Skeletal muscle cell (primary cell): ENCODE data around the gene CLC.
"Not testable (repeated sequence)": the region's sequence is repeated elsewhere in the genome, so short reads cannot be mapped to it uniquely, and the experiment has no call there.

Experiments used
- DNase-seq: peaks from one replicate; pipeline ENCODE4 v3.0.0-alpha.2; 2010; ENCODE audit warnings: low read depth
- H3K4me3 ChIP-seq: 2 replicates; pipeline ENCODE4 v1.5.1; 2011; ENCODE audit warnings: low read depth, mild to moderate bottlenecking, control low read depth, low read length, moderate library complexity

CLC gene

DNA sequence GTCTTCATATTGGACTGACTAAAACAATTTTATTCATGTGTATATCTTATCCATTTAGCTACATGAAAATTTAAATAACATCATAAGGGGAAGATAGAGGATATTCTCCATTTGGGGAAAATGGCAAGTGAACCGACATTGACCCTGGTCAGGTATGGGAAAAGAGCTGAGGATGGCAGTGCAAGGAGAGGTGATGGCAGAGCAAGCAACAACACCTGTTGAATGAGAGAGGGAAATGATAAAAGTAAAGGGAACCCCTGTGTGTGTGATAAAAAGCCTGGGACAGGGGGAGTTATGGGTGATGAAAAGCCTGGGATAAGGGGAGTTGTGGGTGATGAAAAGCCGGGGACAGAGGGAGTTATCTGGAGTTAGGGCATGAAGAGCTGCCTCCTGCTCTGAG is 4.0 kb downstream of the CLC start:
- no peak overlapping the region for H3K4me3 ChIP-seq
- DNase-seq = no peak

DNA sequence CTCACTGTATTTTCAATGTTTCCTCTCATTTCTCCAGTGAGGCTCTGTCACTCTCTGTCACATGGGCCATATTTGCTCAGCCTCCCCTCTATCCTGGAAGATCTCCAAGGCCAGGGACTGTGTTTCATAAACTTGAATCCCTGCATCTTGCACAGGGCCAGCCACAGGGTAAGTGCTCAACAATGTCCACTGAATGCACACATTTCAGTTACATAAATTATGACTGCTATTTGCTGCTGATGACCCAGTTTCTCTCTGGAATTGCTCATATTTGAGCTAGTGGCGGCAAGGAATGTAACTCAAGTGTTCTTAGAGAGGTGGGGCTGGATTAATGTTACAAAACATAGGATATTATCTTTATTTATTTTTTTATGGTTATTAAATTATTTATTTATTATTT is 6.1 kb downstream of the CLC start:
- no peak for DNase-seq
- H3K4me3 ChIP-seq = no peak overlapping the region

DNA sequence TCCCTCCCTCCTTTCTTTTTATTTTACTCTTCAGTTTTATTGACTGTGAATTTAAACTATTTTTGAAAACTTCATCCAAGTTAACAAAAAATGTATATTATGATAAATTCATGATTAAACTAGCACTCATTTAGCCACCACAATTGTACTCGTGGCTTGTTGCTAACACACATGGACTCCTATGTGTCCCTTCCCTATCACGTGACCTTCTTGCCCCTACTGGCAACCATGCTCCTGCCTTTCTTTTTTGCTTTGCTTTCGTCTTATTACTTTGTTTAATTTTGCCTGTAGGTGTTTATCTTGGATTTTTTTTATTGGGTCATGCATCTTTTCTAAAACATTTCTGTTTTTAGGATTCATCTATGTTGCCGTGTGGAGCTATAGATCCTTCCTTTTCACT is 8.2 kb downstream of the CLC start:
- no peak overlapping the region for H3K4me3 ChIP-seq
- DNase-seq = no peak

GRCh38 chr19:39728040-39728439 is 9.8 kb downstream of the CLC start:
- no peak for DNase-seq
- H3K4me3 ChIP-seq = no peak overlapping the region

DNA sequence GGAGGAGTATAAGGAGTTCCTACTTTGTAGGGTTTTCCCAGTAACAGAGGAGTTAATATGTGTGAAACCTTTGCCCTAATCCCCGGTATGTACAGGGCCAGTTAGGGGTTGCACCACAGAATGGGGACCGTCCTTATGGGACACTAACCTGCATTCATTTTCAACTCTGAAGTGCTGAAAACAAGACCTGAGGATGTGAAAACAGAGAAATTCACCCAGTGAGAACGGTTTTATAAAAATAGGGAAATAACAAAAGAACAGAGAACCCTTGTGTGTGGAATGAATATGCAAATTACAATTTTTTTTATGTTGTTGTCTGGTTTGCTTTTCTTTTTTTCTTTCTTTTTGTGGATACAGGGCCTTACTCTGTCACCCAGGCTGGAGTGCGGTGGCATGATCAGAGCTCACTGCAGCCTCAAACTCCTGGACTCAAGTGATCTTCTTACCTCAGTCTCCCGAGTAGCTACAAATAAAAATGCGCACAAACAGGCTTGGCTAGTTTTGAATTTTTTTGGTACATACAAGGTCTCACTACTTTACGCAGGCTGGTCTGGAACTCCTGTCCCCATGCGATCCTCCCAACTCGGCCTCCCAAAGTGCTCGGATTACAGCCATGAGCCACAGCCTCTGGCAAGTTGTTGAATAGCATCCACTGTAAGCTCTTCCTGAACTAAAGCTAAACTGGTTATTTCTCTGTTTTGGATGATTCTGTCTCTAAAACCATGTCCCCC is 10.6 kb downstream of the CLC start:
- H3K4me3 ChIP-seq = no peak overlapping the region
- DNase-seq = no peak

- no peak for DNase-seq
- no peak overlapping the region for H3K4me3 ChIP-seq
These were observed 11.8 kb downstream of the CLC start for GRCh38 chr19:39725995-39726394.

DNA sequence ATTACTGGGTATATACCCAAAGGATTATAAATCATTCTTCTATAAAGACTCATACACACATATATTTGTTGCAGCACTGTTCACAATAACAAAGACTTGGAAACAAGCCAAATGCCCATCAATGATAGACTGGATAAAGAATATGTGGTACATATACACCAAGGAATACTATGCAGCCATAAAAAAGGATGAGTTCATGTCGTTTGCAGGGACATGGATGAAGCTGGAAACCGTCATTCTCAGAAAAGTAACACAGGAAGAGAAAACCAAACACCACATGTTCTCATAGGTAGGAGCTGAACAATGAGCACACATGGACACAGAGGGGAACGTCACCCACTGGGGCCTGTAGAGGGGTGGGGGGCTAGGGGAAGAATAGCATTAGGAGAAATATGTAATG is 17.7 kb downstream of the CLC start:
- DNase-seq, H3K4me3 ChIP-seq: not testable (repeated sequence)

DNA sequence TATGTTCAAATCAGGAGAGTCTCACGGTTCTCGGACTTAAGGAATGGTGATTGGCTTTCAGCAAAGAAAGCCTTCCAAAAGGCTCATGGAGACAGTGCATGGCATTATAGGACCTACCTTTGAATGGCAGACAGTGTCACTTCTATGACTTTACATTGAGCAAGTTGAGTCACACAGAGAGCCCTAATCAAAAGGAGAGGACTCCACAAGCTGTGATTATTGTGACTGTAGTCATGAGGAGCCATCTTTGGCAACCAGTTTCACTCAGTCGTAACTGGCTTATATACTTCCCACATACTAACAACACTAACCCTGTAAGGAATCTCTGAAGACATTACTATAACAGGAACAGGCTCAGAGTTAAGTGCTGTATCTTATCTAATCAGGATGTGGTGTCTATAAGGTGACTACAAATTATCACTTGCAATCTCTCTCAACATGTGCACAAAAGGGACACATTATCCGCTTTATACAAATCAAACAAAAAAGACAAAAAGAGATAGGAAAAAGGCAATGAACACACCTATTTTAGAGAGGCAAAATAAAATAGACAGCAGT is 27.4 kb downstream of the CLC start:
- no peak overlapping the region for H3K4me3 ChIP-seq
- no peak for DNase-seq

DNA sequence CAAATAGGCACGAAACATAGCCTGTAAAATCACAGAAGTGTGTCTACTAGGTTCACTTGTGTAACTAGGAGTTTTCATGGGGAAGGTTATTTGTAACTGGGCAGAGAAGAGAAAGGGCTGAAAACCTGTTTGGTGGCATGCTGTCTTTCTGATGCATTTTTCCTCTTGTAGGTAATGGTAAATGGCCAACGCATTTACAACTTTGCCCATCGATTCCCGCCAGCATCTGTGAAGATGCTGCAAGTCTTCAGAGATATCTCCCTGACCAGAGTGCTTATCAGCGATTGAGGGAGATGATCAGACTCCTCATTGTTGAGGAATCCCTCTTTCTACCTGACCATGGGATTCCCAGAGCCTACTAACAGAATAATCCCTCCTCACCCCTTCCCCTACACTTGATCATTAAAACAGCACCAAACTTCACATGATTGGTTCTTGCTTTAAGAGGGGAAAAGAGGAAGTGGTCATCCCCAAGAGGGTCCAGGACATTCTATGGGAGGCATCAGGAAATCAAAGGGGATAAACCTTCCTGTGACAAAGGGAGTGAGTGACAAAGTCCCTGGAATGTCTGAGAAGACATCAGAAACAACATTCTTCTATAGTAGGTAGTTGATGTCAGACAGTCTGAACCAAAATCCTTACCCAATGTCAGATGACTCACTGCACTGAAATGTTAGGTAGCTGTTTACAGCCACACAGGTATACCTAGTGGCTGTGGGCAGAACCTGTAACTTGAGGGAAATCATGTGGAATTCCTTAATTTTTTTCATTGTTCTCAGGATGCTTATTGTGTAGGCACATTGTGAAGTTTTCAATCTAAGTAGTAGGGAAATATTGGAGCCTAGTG is 28.6 kb downstream of the CLC start:
- DNase-seq = no peak

DNA sequence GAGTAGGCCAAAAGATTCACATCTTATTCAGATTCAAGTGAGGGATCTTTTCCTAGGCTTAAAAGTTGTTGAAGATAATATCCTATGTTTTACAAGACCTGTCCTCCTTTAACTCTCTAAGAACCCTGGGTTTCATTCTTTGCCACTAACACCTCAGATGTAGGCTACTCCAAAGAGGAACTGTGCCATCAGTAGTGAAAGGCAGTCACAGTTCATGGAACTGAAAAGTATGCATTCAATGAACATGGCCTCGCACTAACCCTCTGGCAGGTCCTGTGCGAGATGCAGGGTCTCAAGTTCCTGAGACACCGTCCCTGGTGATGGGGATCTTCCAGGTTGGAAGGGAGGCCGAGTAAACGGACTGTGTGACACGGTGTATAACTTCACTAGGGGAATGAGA is 29.2 kb downstream of the CLC start:
- DNase-seq = no peak
- no peak overlapping the region for H3K4me3 ChIP-seq

More for the DNA sequence above, 28.6 kb downstream of the CLC start:
- no peak overlapping the region for H3K4me3 ChIP-seq

- DNase-seq = no peak
- H3K4me3 ChIP-seq = no peak overlapping the region
These were observed 32.1 kb downstream of the CLC start for GRCh38 chr19:39705578-39706188.

GRCh38 chr19:39704181-39705044 is 33.4 kb downstream of the CLC start, which contains the start of gene LGALS14:
Gene LGALS14, plus strand, starts transcription at chr19:39704481. Its CDS starts 48 bp downstream, at chr19:39704529.
- H3K4me3 ChIP-seq = no peak within 1 kb of the TSS
- no peak for DNase-seq

- no peak overlapping the region for H3K4me3 ChIP-seq
- no peak for DNase-seq
These were observed 36.5 kb downstream of the CLC start for GRCh38 chr19:39701291-39701690.

GRCh38 chr19:39698535-39698934 is 39.3 kb downstream of the CLC start:
- H3K4me3 ChIP-seq = no peak overlapping the region
- no peak for DNase-seq

GRCh38 chr19:39696387-39696786 is 41.4 kb downstream of the CLC start:
- no peak for DNase-seq
- H3K4me3 ChIP-seq = no peak overlapping the region

- DNase-seq = no peak
- H3K4me3 ChIP-seq = no peak overlapping the region
These were observed 42.1 kb downstream of the CLC start for GRCh38 chr19:39695759-39696158.

GRCh38 chr19:39692822-39693221 is 45.0 kb downstream of the CLC start:
- DNase-seq = no peak
- no peak overlapping the region for H3K4me3 ChIP-seq

DNA sequence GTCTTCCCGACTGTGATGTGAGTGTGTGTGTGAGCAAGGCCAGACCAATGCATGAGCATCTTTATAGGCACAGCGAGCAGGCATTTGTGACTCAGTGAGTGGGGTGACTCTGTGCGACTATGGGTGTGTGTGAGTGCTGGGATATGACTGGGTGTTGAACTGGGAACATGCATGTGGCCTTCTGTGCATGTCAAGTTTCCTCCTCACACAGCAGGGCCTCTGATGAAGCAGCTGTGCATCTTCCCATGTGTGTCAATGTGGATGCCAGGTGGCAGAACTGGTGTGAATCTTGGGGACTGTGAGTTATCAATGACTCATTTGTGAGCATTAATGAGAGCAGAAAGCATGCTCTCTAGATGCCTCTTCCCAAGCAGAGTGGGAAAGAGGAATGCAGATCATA is 45.7 kb downstream of the CLC start:
- DNase-seq = no peak
- H3K4me3 ChIP-seq = no peak overlapping the region

DNA sequence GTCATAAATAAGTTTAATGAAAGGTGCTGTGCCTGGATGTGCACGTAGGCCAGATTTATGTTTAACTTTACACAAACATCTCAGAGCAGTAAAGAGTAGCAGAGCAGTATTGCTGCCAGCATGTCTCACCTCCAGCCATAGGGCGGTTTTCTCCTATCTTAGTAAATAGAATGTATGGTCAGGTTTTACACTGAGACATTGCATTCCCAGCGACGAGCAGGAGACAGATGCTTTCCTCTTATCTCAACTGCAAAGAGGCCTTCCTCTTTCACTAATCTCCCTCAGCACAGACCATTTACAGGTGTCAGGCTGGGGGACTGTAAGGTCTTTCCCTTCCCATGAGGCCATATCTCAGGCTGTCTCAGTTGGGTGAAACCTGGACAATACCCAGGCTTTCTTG is 49.2 kb downstream of the CLC start:
- not testable (repeated sequence) for DNase-seq, H3K4me3 ChIP-seq
